GM18907 (cell line): ENCODE data around the gene GRM4.

Source experiments
- ATAC-seq: cut with Tn5 transposase; IDR thresholded peaks from one replicate; pipeline ENCODE4 v1.9.1; 2021; ENCODE audit warnings: mild to moderate bottlenecking, moderate library complexity; ENCODE audit not compliant: unreplicated experiment

Gene GRM4

GRCh38 chr6:34110610-34111009 lies 35.3 kb downstream of the GRM4 start:
- ATAC-seq: no peak

- ATAC-seq: no peak
Measured at GRCh38 chr6:34108176-34108575, 37.7 kb downstream of the GRM4 start.

GRCh38 chr6:34106900-34107299 lies 39.0 kb downstream of the GRM4 start:
- no peak for ATAC-seq

- no peak for ATAC-seq
Measured at GRCh38 chr6:34106421-34106820, 39.5 kb downstream of the GRM4 start.

GRCh38 chr6:34104628-34105027 lies 41.3 kb downstream of the GRM4 start:
- ATAC-seq: no peak

GRCh38 chr6:34104186-34104585 lies 41.7 kb downstream of the GRM4 start:
- no peak for ATAC-seq

GRCh38 chr6:34103321-34103720 lies 42.6 kb downstream of the GRM4 start:
- ATAC-seq: no peak

GRCh38 chr6:34102696-34103095 lies 43.2 kb downstream of the GRM4 start:
- no peak for ATAC-seq

GRCh38 chr6:34102099-34102656 lies 43.7 kb downstream of the GRM4 start:
- ATAC-seq: no peak

GRCh38 chr6:34100788-34101187 lies 45.1 kb downstream of the GRM4 start:
- ATAC-seq: no peak

GRCh38 chr6:34099878-34100277 lies 46.0 kb downstream of the GRM4 start:
- ATAC-seq: no peak

GRCh38 chr6:34098045-34098936 lies 47.6 kb downstream of the GRM4 start:
- ATAC-seq: no peak

- no peak for ATAC-seq
Measured at GRCh38 chr6:34096814-34097213, 49.1 kb downstream of the GRM4 start.

GRCh38 chr6:34096193-34096592 lies 49.7 kb downstream of the GRM4 start:
- no peak for ATAC-seq

GRCh38 chr6:34095741-34096140 lies 50.1 kb downstream of the GRM4 start:
- ATAC-seq: no peak

- no peak for ATAC-seq
Measured at GRCh38 chr6:34095136-34095505, 50.8 kb downstream of the GRM4 start.

GRCh38 chr6:34094474-34095135 lies 51.3 kb downstream of the GRM4 start:
- ATAC-seq: no peak

GRCh38 chr6:34093854-34094430 lies 51.9 kb downstream of the GRM4 start:
- no peak for ATAC-seq

GRCh38 chr6:34093206-34093605 lies 52.7 kb downstream of the GRM4 start:
- no peak for ATAC-seq

- ATAC-seq: no peak
Measured at GRCh38 chr6:34092631-34093030, 53.3 kb downstream of the GRM4 start.

- ATAC-seq: no peak
Measured at GRCh38 chr6:34090935-34091334, 55.0 kb downstream of the GRM4 start.

- ATAC-seq: no peak
Measured at GRCh38 chr6:34090529-34090928, 55.4 kb downstream of the GRM4 start.
